Measurements from ENCODE around the gene CDC42BPB. TPM values are rescaled to one million over a fixed set of nuclear protein-coding genes. Genes with fewer than 3 reads are reported as not detected.

Gene CDC42BPB
- total RNA-seq, 1 donor from 2014 or later: 105 TPM

GRCh38 chr14:103097994-103098957 is 40.9 kb upstream of the CDC42BPB start:
- Histone ChIP-seq H3K27me3 (peaks cover 7% of the 10 kb centered on the region), H3K27ac (no peak overlapping the region), H3K4me1 (peaks cover 26% of the 10 kb centered on the region), H3K9me3 (no peaks in the 10 kb centered on the region), H3K36me3 (no peaks in the 10 kb centered on the region), H3K4me3 (no peak overlapping the region)
- no peak for DNase-seq (ENCODE audit: extremely low spot score in 2 of 2)
- TF ChIP-seq POLR2AphosphoS5 (IDR thresholded peaks at IDR 0.05; ENCODE audit: insufficient read depth in 1 of 2, low read depth in 1 of 2): no peak
- no peak for TF ChIP-seq CTCF (IDR thresholded peaks at IDR 0.05)
- no peak for TF ChIP-seq POLR2A (IDR thresholded peaks at IDR 0.05)
- intact Hi-C loops (cut with DNase I): no loop called here

GRCh38 chr14:103097244-103097993 is 40.1 kb upstream of the CDC42BPB start:
- intact Hi-C loops (cut with DNase I): no loop called here
- Histone ChIP-seq H3K4me1 (peaks cover 19% of the 10 kb centered on the region), H3K27me3 (peaks cover 3% of the 10 kb centered on the region), H3K9me3 (no peaks in the 10 kb centered on the region), H3K36me3 (no peaks in the 10 kb centered on the region), H3K4me3 (no peak overlapping the region), H3K27ac (no peak overlapping the region)
- TF ChIP-seq POLR2A (IDR thresholded peaks at IDR 0.05): no peak
- no peak for TF ChIP-seq CTCF (IDR thresholded peaks at IDR 0.05)
- TF ChIP-seq POLR2AphosphoS5 (IDR thresholded peaks at IDR 0.05; ENCODE audit: insufficient read depth in 1 of 2, low read depth in 1 of 2): no peak
- no peak for DNase-seq (ENCODE audit: extremely low spot score in 2 of 2)

GRCh38 chr14:103096387-103096786 is 39.0 kb upstream of the CDC42BPB start:
- intact Hi-C loops (cut with DNase I): no loop called here
- no peak for TF ChIP-seq POLR2A (IDR thresholded peaks at IDR 0.05)
- no peak for TF ChIP-seq CTCF (IDR thresholded peaks at IDR 0.05)
- no peak for TF ChIP-seq POLR2AphosphoS5 (IDR thresholded peaks at IDR 0.05; ENCODE audit: insufficient read depth in 1 of 2, low read depth in 1 of 2)

GRCh38 chr14:103095210-103095778 is 37.9 kb upstream of the CDC42BPB start:
- no peak for DNase-seq (ENCODE audit: extremely low spot score in 2 of 2)
- Histone ChIP-seq H3K4me3 (no peak overlapping the region), H3K36me3 (no peaks in the 10 kb centered on the region), H3K27ac (no peak overlapping the region), H3K27me3 (no peaks in the 10 kb centered on the region), H3K4me1 (peaks cover 24% of the 10 kb centered on the region), H3K9me3 (no peaks in the 10 kb centered on the region)
- no peak for TF ChIP-seq CTCF (IDR thresholded peaks at IDR 0.05)
- TF ChIP-seq POLR2A (IDR thresholded peaks at IDR 0.05): no peak
- no peak for TF ChIP-seq POLR2AphosphoS5 (IDR thresholded peaks at IDR 0.05; ENCODE audit: insufficient read depth in 1 of 2, low read depth in 1 of 2)
- intact Hi-C loops (cut with DNase I): no loop called here

More at GRCh38 chr14:103096387-103096786, 39.0 kb upstream of the CDC42BPB start:
- Histone ChIP-seq H3K27ac (no peak overlapping the region), H3K4me3 (no peak overlapping the region), H3K9me3 (no peaks in the 10 kb centered on the region), H3K4me1 (peaks cover 15% of the 10 kb centered on the region), H3K27me3 (no peaks in the 10 kb centered on the region), H3K36me3 (no peaks in the 10 kb centered on the region)
- DNase-seq (ENCODE audit: extremely low spot score in 2 of 2): no peak

Data from vagina (tissue), 2 donors.